Measurements from ENCODE around the gene MCRS1.
"Not testable (repeated sequence)": the region's sequence is repeated elsewhere in the genome, so short reads cannot be mapped to it uniquely, and the experiment has no call there.

The MCRS1 gene, protein sequence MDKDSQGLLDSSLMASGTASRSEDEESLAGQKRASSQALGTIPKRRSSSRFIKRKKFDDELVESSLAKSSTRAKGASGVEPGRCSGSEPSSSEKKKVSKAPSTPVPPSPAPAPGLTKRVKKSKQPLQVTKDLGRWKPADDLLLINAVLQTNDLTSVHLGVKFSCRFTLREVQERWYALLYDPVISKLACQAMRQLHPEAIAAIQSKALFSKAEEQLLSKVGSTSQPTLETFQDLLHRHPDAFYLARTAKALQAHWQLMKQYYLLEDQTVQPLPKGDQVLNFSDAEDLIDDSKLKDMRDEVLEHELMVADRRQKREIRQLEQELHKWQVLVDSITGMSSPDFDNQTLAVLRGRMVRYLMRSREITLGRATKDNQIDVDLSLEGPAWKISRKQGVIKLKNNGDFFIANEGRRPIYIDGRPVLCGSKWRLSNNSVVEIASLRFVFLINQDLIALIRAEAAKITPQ

DNA sequence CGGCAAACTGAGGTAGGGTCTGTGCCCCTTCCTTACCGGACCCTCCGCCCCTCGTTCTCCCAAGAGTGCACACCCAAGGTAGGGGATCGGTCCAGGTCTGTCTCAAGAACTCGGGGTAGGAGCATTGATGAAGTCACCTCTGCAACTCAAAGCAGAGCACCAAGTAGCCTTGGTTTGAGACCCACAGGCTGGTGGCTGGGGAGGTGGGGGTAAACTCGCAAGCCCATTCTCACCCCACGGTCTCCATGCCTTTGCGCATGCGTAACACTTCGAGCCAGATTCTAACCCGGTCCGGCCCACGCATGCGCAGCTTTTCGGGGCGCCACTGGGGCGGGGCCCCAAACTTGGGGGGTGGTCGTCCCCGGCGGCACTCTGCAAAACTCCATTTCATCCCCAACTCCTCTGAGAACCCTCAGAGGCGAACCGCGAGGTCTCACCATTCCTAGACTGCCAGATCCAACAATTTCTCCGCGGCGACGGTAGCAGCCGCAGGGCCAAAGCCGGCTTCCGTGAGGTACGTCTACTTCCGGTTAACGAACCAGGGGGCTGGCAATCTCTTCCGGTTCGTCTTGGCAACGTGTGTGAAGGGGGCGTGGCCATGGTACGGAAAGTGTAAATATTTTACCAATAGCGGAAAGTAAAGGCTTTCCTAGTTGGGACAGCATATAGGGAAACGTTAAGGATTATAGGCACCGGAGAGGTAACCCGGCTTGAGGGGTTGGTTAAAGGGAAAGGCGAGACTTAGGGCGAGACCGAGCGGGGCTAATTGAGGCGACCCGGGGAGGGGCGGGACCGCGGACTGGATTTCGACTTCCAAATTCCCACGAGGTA lies at the start of gene MCRS1:
Gene MCRS1, minus strand, starts transcription at position 532 of the 831 bp plus-strand sequence. CDS start 1,411 bp downstream, outside the sequence.
- in situ Hi-C loops (cut with HindIII; ENCODE audit: low sequenced_read_pairs) = loop anchor here (10.0 kb wide), 1 partner anchor 47 kb away; no protein-coding TSS in a partner anchor

DNA sequence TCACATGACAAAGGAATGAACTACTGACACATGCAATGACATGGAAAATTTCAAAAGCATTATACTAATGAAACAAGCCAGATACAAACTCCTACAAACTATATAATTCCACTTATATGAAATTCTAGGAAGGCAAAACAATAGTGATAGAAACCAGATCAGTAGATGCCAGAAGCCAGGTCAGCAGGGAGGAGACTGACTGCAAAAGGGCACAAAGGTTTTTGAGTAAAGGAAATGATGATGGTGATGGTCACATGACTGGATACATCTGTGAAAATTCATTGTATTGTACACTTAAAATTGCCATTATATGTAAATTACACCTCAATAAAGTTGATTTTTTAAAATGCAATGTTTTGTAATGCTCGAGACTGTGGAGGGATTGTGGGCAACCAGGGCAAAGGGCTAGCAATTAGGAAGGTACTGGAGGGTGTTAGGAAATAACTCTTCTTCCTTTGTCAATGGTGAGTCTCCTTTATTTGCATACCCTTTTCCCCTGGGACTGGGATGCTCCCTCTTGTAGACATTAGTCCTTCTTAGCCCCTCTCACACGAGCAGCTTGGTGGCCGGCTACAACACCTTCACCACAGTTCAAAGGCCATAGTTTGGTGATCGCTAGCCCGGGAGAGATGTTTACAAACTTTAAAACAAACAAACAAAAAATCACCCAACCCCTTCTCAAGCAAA lies 48.7 kb upstream of the MCRS1 start:
- in situ Hi-C loops (cut with HindIII; ENCODE audit: low sequenced_read_pairs) = loop anchor here (10.0 kb wide), 1 partner anchor 52 kb away; the partner anchor contains the start of gene MCRS1

DNA sequence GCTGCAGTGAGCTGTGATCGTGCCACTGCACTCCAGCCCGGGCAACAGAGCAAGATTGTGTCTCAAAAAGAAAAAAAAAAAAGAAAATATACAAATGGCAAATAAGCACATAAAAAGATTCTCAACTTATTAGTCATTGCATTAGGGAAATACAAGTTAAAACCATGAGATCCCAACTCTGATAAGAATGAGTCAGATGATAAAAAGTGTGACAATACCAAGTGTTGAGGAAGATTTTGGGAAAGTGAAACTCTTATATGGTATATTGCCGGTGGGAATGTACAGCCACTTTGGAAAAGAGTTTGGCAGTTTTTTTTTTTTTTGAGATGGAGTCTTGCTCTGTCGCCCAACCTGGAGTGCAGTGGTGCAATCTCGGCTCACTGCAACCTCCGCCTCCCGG lies 47.8 kb upstream of the MCRS1 start:
- in situ Hi-C loops (cut with HindIII; ENCODE audit: low sequenced_read_pairs) = loop anchor here (10.0 kb wide), 1 partner anchor 51 kb away; the partner anchor contains the start of gene MCRS1

DNA sequence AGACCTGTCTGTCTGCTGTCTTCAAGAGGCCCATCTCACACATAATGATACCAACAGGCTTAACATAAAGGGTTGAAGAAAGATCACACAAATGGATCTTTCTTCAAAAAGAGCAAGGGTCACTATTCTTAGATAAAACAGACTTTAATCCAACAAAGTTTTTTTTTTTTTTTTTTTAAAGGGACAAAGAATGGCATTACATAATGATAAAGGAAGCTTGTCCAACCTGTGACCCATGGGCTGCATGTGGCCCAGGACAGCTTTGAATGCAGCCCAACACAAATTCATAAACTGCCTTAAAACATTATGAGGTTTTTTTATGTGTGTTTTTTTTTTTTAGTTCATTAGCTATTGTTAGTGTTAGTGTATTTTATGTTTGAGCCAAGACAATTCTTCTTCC lies 44.3 kb upstream of the MCRS1 start:
- in situ Hi-C loops (cut with HindIII; ENCODE audit: low sequenced_read_pairs) = loop anchor here (10.0 kb wide), 1 partner anchor 47 kb away; the partner anchor contains the start of gene MCRS1

DNA sequence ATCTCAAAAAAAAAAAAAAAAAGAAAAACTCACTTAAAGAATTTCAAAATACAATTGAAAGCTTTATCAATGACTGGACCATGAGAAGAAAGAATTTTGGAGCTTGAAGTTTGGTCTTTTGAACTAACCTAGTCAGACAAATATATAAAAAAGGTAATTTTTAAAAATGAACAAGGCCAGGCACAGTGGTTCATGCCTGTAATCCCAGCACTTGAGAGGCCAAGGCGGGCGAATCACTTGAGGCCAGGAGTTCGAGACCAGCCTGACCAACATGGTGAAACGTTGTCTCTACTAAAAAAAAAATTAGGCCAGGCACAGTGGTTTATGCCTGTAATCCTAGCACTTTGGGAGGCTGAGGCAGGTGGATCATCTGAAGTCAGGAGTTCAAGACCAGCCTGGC lies 42.8 kb upstream of the MCRS1 start:
- in situ Hi-C loops (cut with HindIII; ENCODE audit: low sequenced_read_pairs) = loop anchor here (10.0 kb wide), 1 partner anchor 46 kb away; the partner anchor contains the start of gene MCRS1

DNA sequence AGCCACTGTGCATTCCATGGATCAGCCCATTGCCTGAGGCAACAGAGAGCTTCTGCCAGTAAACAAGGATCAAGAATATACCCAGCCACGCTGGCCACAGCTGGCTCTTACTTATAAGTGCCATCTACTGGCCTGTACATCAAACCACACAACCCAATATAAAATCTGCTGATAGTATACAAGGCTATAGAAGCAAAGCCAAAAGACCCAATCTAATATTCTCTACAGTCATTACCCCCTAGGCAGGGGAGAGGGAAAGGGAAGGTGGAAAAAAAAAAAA lies 41.9 kb upstream of the MCRS1 start:
- in situ Hi-C loops (cut with HindIII; ENCODE audit: low sequenced_read_pairs) = loop anchor here (10.0 kb wide), 1 partner anchor 45 kb away; the partner anchor contains the start of gene MCRS1

DNA sequence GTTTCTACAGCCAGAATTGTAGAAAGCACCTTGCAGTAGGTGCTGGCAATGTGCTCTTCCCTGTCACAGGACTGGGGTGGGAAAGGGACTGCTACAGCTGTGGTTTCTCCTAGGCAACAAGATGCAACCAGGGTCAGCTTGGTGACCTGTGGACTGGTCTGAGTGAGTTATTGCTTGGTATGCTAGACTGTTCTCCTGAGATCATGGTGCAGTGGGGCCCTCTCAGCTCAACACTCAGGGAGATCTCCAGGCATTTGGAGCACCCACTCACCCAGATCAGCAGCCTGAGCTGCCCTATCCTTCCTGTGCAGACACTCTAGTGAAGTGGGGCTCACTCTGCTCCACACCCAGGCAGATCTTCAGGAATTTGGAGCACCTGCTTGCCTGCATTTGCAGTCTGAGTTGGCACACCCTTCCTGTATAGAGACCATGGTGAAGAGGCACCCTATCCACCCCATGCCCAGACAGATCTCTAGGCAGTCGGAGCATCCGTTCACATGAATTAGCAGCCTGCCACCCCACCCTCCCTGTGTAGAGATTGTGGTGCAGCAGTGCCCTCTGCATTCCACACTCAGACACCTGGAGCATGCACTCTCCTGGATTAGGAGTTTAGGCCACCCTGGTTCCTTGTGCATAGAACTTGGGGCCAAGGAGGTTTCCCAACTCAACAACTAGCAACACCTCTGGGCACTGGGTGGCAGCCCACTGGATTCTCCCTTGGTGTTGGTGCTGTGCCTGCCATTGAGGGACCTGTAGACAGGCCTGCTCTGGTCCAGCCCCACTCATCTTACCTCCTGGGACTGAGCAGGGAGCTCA lies 41.3 kb upstream of the MCRS1 start:
- in situ Hi-C loops (cut with HindIII; ENCODE audit: low sequenced_read_pairs) = no loop called here

DNA sequence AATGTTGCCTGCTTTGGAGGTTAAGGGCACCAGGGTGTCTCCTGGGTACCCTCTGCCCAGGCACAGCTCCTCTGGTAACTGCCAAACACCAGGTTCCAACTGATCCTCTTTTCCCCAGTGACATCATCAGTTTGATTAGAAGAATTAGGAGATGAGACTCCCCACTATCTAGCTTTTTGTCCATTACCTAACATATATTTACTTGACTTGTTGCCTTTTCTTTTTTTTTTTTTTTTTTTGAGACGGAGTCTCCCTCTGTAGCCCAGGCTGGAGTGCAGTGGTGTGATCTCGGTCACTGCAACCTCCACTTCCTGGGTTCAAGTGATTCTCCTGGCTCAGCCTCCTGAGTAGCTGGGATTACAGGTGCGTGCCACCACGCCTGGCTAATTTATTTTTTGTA lies 37.6 kb upstream of the MCRS1 start, which contains the start of gene FAM186B:
Gene FAM186B, minus strand, starts transcription at position 101 of the 400 bp plus-strand sequence. CDS start 162 bp downstream, outside the sequence.
- in situ Hi-C loops (cut with HindIII; ENCODE audit: low sequenced_read_pairs) = not testable (repeated sequence)

DNA sequence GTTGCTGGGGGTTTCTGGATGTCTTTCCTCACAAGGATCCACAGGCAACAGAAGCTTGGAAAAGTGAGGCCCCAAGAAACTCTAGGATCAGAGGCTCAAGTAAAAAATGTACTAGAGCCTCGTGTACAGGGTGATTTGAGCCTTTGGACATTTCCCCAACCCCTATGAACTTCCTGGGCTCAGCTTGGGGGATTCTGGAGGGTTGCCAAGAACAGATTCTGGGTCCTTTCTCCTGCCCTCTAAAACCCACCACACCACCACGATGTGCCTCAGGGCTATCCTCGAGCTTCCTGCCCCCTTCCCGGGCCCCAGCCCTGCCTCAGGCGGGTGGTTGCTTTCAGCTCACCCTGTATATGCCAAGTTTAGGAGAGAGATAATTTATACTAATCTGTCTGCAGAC lies 36.9 kb upstream of the MCRS1 start:
- in situ Hi-C loops (cut with HindIII; ENCODE audit: low sequenced_read_pairs) = no loop called here

DNA sequence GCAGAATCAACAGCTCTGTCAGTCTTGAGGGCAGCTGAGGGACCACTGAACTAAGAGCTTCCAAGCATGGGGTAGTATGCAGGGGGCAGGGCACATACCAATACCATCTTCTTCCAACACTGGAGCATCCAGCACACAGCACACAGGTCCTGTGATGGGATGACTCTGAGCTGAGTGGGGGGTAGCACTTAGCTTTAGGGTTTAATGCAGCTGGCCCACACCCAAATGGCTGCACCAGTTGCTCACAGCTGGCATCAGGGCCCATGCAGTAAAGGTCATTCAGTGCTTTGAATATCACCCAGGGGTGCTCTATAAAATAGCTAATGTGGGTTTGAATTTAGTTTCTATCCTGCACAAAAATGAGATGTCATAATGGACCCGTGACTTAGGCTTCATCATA lies 35.8 kb upstream of the MCRS1 start:
- in situ Hi-C loops (cut with HindIII; ENCODE audit: low sequenced_read_pairs) = no loop called here

DNA sequence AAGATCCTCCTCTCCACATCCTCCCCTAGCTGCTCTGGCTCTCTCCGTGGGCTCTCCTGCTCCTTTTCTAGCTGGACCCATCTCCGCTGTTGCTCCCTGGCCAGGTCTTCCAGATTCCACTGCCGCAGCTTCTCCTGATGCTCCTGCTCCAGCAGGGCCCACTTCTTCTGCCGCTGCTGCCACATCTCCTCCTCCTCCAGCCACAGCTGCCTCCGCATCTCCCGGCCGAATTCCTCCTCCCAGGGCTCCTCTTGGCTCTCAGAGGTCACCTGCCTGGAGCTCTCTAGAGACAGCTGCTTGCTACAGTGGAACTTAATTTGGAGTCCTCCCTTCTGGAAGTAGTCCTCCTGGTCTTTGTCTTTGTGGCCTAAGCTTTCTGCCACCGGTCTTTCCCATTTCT lies 32.0 kb upstream of the MCRS1 start:
- in situ Hi-C loops (cut with HindIII; ENCODE audit: low sequenced_read_pairs) = no loop called here

DNA sequence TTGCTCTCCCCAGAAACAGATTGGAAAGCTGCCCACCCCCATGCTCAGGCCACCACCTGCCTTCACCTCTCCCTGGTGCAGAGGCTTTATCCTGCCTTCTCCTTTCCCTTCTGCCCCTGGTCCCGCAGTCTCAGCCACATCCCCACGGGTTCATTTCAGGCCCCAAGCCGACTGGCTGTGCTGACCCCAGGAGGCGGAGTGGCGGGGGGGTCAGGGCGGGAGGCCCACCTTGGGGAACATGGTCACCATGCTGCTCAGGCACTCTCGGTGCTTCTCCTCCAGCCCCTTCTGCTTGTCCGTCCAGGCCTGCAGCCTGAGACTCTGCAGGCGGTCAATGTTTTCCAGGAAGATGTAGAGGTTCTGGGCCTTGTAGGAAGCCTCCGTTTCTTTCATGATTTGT lies 30.6 kb upstream of the MCRS1 start:
- in situ Hi-C loops (cut with HindIII; ENCODE audit: low sequenced_read_pairs) = no loop called here

DNA sequence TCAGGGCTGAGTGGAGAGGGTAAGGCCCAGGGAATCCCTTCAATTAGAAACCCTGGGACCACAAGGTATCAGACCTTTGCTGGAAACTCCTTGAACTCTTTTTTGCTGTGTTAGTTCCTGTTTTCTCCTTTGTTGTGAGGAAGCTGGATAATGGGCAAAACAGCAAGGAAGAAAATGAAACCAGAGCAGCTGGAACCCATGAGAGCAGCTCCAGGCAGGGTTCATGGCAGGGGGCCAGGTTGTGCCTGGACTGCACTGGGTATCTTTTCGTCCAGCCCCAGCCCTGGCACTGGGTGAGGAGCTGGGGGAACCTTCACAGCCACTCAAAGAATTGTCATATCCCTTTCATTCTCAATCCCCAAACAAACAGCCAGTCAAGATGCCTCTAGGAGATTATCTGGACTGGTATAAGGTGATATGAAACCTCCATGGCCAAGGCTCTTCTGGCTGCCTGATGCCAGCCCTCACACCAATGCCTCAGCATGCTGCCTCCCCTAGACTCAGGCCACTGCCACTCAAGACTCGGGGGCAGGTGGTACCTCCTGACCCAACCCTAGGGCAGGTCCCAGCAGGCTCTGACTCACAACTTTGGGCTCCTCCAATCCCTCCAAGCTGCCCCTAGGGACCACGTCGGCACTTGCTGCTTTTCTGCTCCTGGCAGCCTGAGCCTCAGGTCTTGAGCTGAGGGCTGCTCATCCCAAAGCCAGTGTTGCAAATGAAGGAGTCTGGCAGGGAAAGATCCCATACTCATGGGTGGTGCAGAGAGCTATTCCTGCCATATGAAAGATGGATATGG lies 21.0 kb upstream of the MCRS1 start:
- in situ Hi-C loops (cut with HindIII; ENCODE audit: low sequenced_read_pairs) = no loop called here

DNA sequence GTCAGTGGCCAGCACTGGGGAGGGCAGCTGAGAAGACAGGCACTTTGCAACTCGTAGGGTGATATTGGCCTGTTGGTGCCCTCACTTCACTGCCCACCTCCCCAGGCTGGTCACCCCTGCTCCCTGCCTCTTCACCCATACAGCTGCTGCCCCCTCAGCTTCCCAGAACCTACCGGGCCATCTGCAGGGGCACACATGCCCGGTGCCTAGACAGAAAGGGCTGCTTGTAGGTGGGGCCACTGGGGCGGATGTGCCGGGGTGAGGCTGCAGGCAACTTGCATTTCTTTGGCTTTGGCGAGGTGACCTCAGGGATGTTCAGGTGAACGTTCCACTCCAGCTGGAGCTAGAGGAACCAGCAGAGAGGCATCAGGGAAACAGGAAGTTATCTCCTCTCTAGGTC lies 20.3 kb upstream of the MCRS1 start:
- in situ Hi-C loops (cut with HindIII; ENCODE audit: low sequenced_read_pairs) = no loop called here

DNA sequence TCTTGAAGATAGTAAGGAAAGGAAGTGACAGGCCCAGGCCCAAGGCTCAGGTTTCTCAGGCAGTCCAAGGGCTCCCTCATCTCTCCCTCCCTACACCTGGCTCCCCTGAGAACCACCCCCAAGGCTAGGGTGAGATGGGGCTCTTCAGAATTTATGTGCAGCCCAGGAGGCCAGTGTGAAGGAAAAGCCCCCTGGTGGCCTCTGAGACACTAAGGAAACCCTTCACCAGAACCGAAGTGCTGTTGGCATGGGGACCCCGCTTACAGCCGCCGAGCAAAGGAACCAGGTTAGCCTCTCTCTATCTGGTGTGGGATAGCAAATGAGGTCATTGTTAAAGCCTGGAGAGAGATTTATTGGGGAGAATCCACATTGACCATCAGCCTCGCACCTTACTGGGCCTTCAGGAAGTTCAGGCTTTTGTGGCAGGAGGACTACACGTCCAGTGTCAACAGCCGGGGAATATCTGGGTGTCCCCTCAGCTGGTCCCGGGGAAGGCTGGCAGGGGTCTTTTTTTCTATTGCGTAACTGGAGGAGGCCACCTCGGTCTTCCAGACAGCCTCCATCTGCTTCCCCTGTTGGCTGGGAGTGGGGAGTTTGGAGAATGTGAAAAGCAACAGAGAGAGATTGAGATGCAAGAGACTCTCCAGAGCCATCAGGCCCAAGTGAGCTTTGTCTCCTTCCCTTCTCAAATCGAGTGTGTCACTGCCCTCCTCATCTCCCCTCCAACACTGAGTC lies 19.4 kb upstream of the MCRS1 start:
- in situ Hi-C loops (cut with HindIII; ENCODE audit: low sequenced_read_pairs) = no loop called here

DNA sequence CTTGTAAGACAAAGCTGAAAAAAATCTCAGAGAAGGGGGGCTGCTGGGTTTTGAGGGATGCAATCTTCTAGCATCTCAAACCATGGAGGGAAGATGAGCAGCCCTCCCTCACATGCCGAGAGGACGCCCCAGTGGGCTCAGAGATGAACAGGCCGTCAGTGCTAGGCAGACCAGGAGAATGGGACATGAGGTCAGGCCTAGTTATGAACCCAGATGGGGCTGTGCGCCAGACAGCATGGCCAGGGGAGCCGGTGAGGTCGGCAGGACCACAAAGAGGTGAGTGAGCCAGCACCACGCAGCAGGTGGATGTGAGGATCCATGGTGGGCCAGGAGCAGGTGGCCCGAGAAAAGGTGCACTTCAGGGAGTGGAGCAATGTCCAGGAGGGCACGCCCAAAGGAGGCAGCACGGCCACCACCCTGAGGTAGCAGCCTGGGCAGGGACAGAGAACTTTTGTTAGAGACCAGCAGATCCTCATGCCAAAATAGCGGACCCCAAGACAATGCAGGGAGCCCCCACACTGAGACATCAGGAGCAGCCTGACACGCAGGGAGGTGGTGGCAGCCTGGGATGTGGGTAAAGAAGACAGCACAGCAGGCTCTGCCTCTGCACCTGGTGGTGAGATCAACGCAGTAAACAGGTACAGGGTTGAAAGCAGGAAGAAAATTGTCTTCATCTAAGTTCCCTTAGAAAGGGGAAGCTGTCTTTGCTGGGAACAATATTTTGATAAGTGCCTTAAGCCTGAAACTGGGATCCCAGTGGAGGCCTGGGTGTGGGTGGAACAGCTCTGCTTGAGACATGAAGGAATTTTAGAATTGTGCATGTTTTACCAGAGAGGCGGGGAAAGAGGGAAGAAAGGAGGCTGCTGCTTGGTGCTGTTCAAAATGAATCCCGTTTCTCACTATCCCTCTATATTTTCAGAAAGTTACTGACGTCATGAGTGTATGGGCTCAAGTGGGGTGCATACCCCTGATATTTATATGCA lies 17.8 kb upstream of the MCRS1 start:
- in situ Hi-C loops (cut with HindIII; ENCODE audit: low sequenced_read_pairs) = no loop called here

DNA sequence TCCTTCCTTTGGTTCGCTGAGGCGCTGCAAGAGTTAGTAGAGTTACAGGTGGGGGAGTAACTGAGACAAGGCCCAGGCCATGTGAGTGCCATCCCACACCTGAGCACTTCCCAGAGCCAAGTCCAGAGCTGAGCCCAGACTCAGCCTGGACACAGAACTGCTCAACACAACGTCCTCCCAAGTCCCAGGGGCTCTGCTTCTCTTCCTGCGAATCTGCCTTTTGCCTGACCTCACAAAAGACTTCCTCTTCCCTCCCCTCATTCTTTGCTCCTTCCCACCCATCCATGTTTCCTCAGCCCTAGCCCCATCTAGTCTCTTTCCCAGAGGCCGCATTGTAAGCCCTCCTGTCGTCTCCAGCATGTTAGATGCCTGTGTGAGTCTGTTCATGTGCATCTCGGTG lies 16.6 kb upstream of the MCRS1 start:
- in situ Hi-C loops (cut with HindIII; ENCODE audit: low sequenced_read_pairs) = no loop called here

Measured in endothelial cell of hepatic sinusoid (primary cell).